HG03025 (cell line): ENCODE results near the gene TOB1.

Experiments
- ATAC-seq: cut with Tn5 transposase; IDR thresholded peaks from one replicate; pipeline ENCODE4 v1.9.1; 2021; ENCODE audit warnings: mild to moderate bottlenecking, moderate library complexity; ENCODE audit not compliant: unreplicated experiment, low FRiP score

The TOB1 gene

GRCh38 chr17:50833510-50834428, 32.4 kb downstream of the TOB1 start:
- no peak for ATAC-seq

GRCh38 chr17:50832864-50833381, 33.2 kb downstream of the TOB1 start:
- ATAC-seq, result no peak

- ATAC-seq, result no peak
Measured at GRCh38 chr17:50832267-50832863, 33.8 kb downstream of the TOB1 start.

- no peak for ATAC-seq
Measured at GRCh38 chr17:50831471-50831928, 34.7 kb downstream of the TOB1 start.

GRCh38 chr17:50830994-50831393, 35.2 kb downstream of the TOB1 start:
- no peak for ATAC-seq

- ATAC-seq, result no peak
Measured at GRCh38 chr17:50830352-50830751, 35.8 kb downstream of the TOB1 start.

GRCh38 chr17:50829332-50829731, 36.8 kb downstream of the TOB1 start:
- no peak for ATAC-seq

- peak; percentile 64 for ATAC-seq
Measured at GRCh38 chr17:50828508-50829170, 37.5 kb downstream of the TOB1 start.

- no peak for ATAC-seq
Measured at GRCh38 chr17:50825188-50825587, 41.0 kb downstream of the TOB1 start.

- no peak for ATAC-seq
Measured at GRCh38 chr17:50824429-50824828, 41.7 kb downstream of the TOB1 start.

- ATAC-seq, result no peak
Measured at GRCh38 chr17:50822550-50822949, 43.6 kb downstream of the TOB1 start.

- no peak for ATAC-seq
Measured at GRCh38 chr17:50820651-50821050, 45.5 kb downstream of the TOB1 start.

- ATAC-seq, result no peak
Measured at GRCh38 chr17:50818921-50819657, 47.1 kb downstream of the TOB1 start.

- no peak for ATAC-seq
Measured at GRCh38 chr17:50818261-50818660, 47.9 kb downstream of the TOB1 start.

- ATAC-seq, result no peak
Measured at GRCh38 chr17:50817838-50818237, 48.3 kb downstream of the TOB1 start.

GRCh38 chr17:50816771-50817751, 49.1 kb downstream of the TOB1 start:
- no peak for ATAC-seq

GRCh38 chr17:50816271-50816670, 49.9 kb downstream of the TOB1 start:
- no peak for ATAC-seq

- ATAC-seq, result no peak
Measured at GRCh38 chr17:50815400-50815799, 50.8 kb downstream of the TOB1 start.

- ATAC-seq, result no peak
Measured at GRCh38 chr17:50813583-50813982, 52.6 kb downstream of the TOB1 start.
